ENCODE measurements around the gene GNB3. TPM values are rescaled to one million over a fixed set of nuclear protein-coding genes. Genes with fewer than 3 reads are reported as not detected.

Gene GNB3
- total and polyA plus RNA-seq, 9 of the 15 experiments (the other 6 are each of a cell fraction or from before 2014, with no cell fraction given) = 1.4 to 5.8 (median 2.0) TPM

- 0 out of 4 replicates have a peak overlapping the region, but pooled peaks of 1 of the 2 experiments have one; percentile 7 for H3K9ac ChIP-seq (ENCODE audit: insufficient read depth in 1 of 2, low read depth in 2 of 2, low read length in 2 of 2)
- ATAC-seq = peak; percentile 8; the same call in 1 of the 3 replicates
- no peaks in the 10 kb centered on the region for H3K27me3 ChIP-seq (ENCODE audit: control insufficient read depth in 2 of 2, insufficient read depth in 2 of 2, low read length in 2 of 2)
- no peak overlapping the region for H3K27ac ChIP-seq (ENCODE audit: extremely low read depth, low read depth, low read length)
- H3K4me1 ChIP-seq (replicated peaks in 1 of 2; ENCODE audit: control insufficient read depth in 2 of 2, insufficient read depth in 2 of 2, low read length in 2 of 2) = peaks cover 10 to 48% of the 10 kb centered on the region in 2 experiments; a peak in 4 of 5 replicates
- no TSS peak for BruUV-seq (replicated peaks)
- FAIRE-seq = peak; percentile 19
- no peaks in the 10 kb centered on the region; the same call in 1 of the 2 replicates for H4K20me1 ChIP-seq (replicated peaks; ENCODE audit: control insufficient read depth, insufficient read depth, low read length)
- no peak overlapping the region for H3K4me3 ChIP-seq
- 0% methylated on average over 1 of the region's 1 CpG for WGBS (ENCODE audit: insufficient coverage, low coverage, missing lambda C conversion rate)
- no peak overlapping the region for H2AFZ ChIP-seq (ENCODE audit: low read depth, low read length)
- TF ChIP-seq ARID1B (IDR thresholded peaks at IDR 0.05) (0 out of 2 replicates have a peak, but pooled peaks have one; percentile 52), CBFA2T2 (conservative IDR thresholded peaks at IDR 0.05) (peak; percentile 46), TEAD4 (IDR thresholded peaks at IDR 0.05; ENCODE audit: low read length) (0 out of 2 replicates have a peak, but pooled peaks have one; percentile 32), TEAD4 (CRISPR knock-in tag; IDR thresholded peaks at IDR 0.05; ENCODE audit: borderline replicate concordance) (no peak), TCF3 (CRISPR knock-in tag; IDR thresholded peaks at IDR 0.05) (peak; percentile 40; the same call in 1 of the 2 replicates), EHMT2 (IDR thresholded peaks at IDR 0.05) (no peak), VEZF1 (CRISPR knock-in tag; IDR thresholded peaks at IDR 0.05) (peak; percentile 81), THAP12 (CRISPR knock-in tag; IDR thresholded peaks at IDR 0.05) (no peak), CBFA2T3 (IDR thresholded peaks at IDR 0.05) (peak; percentile 68), RCOR1 (IDR thresholded peaks at IDR 0.05; ENCODE audit: borderline replicate concordance in 1 of 2, low read depth in 2 of 2, low read length in 2 of 2) (no peak), NCOR1 (IDR thresholded peaks at IDR 0.05) (peak; percentile 34; the same call in 1 of the 2 replicates), SREBF2 (CRISPR knock-in tag; IDR thresholded peaks at IDR 0.05) (no peak), TAL1 (IDR thresholded peaks at IDR 0.05) (peak; percentile 56; the same call in 1 of the 2 replicates)
- POLR2A ChIA-PET = interaction anchor here (1.7 to 4.7 kb wide), 4 partner anchors 8 to 27 kb away, joined by 7 to 39 read pairs (median 10); partner anchors contain the start of genes CDCA3, TPI1 and USP5
- H3K9me3 ChIP-seq (replicated peaks; ENCODE audit: control insufficient read depth, insufficient read depth, low read depth, low read length) = no peaks in the 10 kb centered on the region
- peak; percentile 26 to 53 (median 29) for DNase-seq (ENCODE audit: extremely low read depth in 1 of 4, low spot score in 3 of 4)
- peaks cover 61% of the 10 kb centered on the region; the same call in 2 of the 3 replicates for H3K36me3 ChIP-seq (ENCODE audit: control insufficient read depth, insufficient read depth, low read length)
- CTCF ChIA-PET (ENCODE audit: low intra/inter-chr PET ratio) = no interaction called here
- no peak overlapping the region for H3K4me2 ChIP-seq (ENCODE audit: insufficient read depth, low read length)
- intact Hi-C loops (cut with micrococcal nuclease) (no loop called here), in situ Hi-C loops (cut with MboI) (no loop called here)
- H3K9me1 ChIP-seq (ENCODE audit: control insufficient read depth, insufficient read depth, low read length) = no peaks in the 10 kb centered on the region
- H3K79me2 ChIP-seq (ENCODE audit: control insufficient read depth, insufficient read depth, low read length) = no peaks in the 10 kb centered on the region
These were observed 395 bp upstream of the GNB3 start for GRCh38 chr12:6840330-6840729.

Measured in K562 (cell line).